Heart left ventricle (tissue), 16 donors: ENCODE data around the gene PIR. TPM values are rescaled to one million over a fixed set of nuclear protein-coding genes. Genes with fewer than 3 reads are reported as not detected.
A peak's percentile ranks its signal among the peaks of the same experiment; 100 is the strongest.

Experiments
- ATAC-seq, 4 donors: fragments of 200-7000 bp; cut with Tn5 transposase; one replicate each; pipeline ENCODE4 v1.9.1; 2020 to 2022; ENCODE audit warnings: moderate library complexity in 4 of 4, mild to moderate bottlenecking in 3 of 4, moderate number of reproducible peaks in 1 of 4
- DNase-seq, 5 donors: peaks; one replicate each; pipeline ENCODE4 v3.0.0-alpha.2; 2020
- H3K27ac ChIP-seq, 12 donors: fragments of 200-600 bp; sonication (generic) in 4 of 12; one replicate each; pipeline versions ENCODE4 v1.5.0 to v1.8.0; 2016 to 2022; ENCODE audit warnings: mild to moderate bottlenecking in 2 of 12
- H3K27me3 ChIP-seq, 9 donors: fragments of 200-600 bp; sonication (generic) in 2 of 9; one replicate each; pipeline versions ENCODE4 v1.5.1 to v1.8.0; 2016 to 2022; ENCODE audit warnings: mild to moderate bottlenecking in 3 of 9
- H3K36me3 ChIP-seq, 9 donors: fragments of 200-600 bp; sonication (generic) in 2 of 9; one replicate each; pipeline versions ENCODE4 v1.5.0 to v1.8.0; 2018 to 2022; ENCODE audit warnings: mild to moderate bottlenecking in 2 of 9
- H3K4me1 ChIP-seq, 12 donors: fragments of 200-600 bp; sonication (generic) in 4 of 12; one replicate each; pipeline versions ENCODE4 v1.5.0 to v1.8.0; 2016 to 2022; ENCODE audit warnings: mild to moderate bottlenecking in 3 of 12
- H3K4me3 ChIP-seq, 12 donors: fragments of 200-600 bp; sonication (generic) in 4 of 12; one replicate each; pipeline versions ENCODE4 v1.5.0 to v1.8.0; 2017 to 2022; ENCODE audit warnings: mild to moderate bottlenecking in 9 of 12, moderate library complexity in 4 of 12
- H3K9me3 ChIP-seq, 12 donors: fragments of 200-600 bp; sonication (generic) in 4 of 12; one replicate each; pipeline versions ENCODE4 v1.5.0 to v1.8.0; 2016 to 2022; ENCODE audit warnings: mild to moderate bottlenecking in 1 of 12
- POLR2A ChIP-seq, 2 donors: fragments of 450-650 bp; IDR thresholded peaks; one replicate each; pipeline ENCODE4 v1.6.1; 2017; ENCODE audit warnings: antibody characterized with exemption in 2 of 2, mild to moderate bottlenecking in 2 of 2, moderate library complexity in 2 of 2
- WGBS, 4 donors: extraction: QIAGEN DNeasy Blood & Tissue Kit in 2 of 4; methylation state at CpG; one replicate each; pipeline versions ENCODE4 v1.1.5 to v1.1.7; 2013 to 2018; 5-methylcytosine and 5-hydroxymethylcytosine counted together
- intact Hi-C, 10 donors: fragments of 100-400 bp; cut with DNase I; formaldehyde crosslinking; loops; one replicate each; pipeline versions ENCODE4 v1.11.1 to v1.14.2; 2022
- polyA plus RNA-seq, 2 donors: library from polyadenylated mRNA; stranded (reverse); fragments of 200-250 nt; gene quantifications; one replicate each; pipeline ENCODE4 v1.2.3, GENCODE V29; 2013
- total RNA-seq, 9 donors: library from RNA; depleted of rRNA in 2 of 9; stranded (reverse); fragments of >200 nt in 2 of 9; fragmentation: NEBNext Ultra II Directional in 3 of 9; extraction: Animal tissue kit (Norgen Biotek cat#: 25700) in 3 of 9; gene quantifications; one replicate each; pipeline versions ENCODE4 v1.1.0 to v1.2.4, GENCODE V29; 2016 to 2023
- TF ChIP-seq, protein P1 (sequence below), 12 donors: fragments of 200-600 bp; sonication (generic) in 4 of 12; IDR thresholded peaks; one replicate each; pipeline versions ENCODE4 v1.5.0 to v1.8.0; 2018 to 2022; ENCODE audit warnings: antibody characterized with exemption in 12 of 12, mild to moderate bottlenecking in 5 of 12
- donor health status: ischemic (EF 13 %, LVEDD 7.1; RV severe dilation, severe dysfunction).
- donor health status: healthy with polysubstance abuse.
- donor health status: DM: no; HTN: yes; CAD: no.
- donor health status: DM: no; HTN: no; CAD: no.
- donor health status: ischemic (EF 25% LVEDD 6.9; RV normal size, moderate dysfunction).
- donor health status: ischemic (EF 25% LVEDD 5.7; RV mildly dilated, moderate dysfunction).
- donor health status: healthy.
- donor health status: DM: yes; HTN: yes; CAD: no.
- donor health status: ischemic (EF 35%, LVEDD 5.7; RV mildly dilated, moderate dysfunction).
- donor health status: nonischemic (EF 11% LVEDD 7.7; RV severe dilation, severe dysfunction).
- donor health status: DM: yes; HTN: yes; CAD: no.
- donor health status: PGD.
- donor health status: ischemic (EF 29% LVEDD 5.4; RV normal size, mild dysfunction).
- donor health status: nonischemic (EF 23%, LVEDD 6.1; RV moderate dilation, normal function).

The PIR gene
- total and polyA plus RNA-seq, 11 donors = 6.9 to 19.9 (median 11.3) TPM

GRCh38 chrX:15395789-15396188 lies 97.3 kb downstream of the PIR start:
- Histone ChIP-seq H3K9me3 (no peaks in the 10 kb centered on the region), H3K36me3 (no peaks in the 10 kb centered on the region), H3K4me1 (peaks cover 0 to 9% (median 0%) of the 10 kb centered on the region in 12 donors), H3K4me3 (no peak overlapping the region), H3K27ac (peak overlapping the region in 2 of 12 donors; percentile 11 to 13), H3K27me3 (peaks cover 0 to 11% (median 0%) of the 10 kb centered on the region in 9 donors)
- intact Hi-C loops = no loop called here
- peak; percentile 42 to 77 (median 56) for ATAC-seq
- WGBS, 4 donors = 30 to 52% (median 40%) methylated on average over 2 of the region's 2 CpGs
- TF ChIP-seq, protein P1, sequence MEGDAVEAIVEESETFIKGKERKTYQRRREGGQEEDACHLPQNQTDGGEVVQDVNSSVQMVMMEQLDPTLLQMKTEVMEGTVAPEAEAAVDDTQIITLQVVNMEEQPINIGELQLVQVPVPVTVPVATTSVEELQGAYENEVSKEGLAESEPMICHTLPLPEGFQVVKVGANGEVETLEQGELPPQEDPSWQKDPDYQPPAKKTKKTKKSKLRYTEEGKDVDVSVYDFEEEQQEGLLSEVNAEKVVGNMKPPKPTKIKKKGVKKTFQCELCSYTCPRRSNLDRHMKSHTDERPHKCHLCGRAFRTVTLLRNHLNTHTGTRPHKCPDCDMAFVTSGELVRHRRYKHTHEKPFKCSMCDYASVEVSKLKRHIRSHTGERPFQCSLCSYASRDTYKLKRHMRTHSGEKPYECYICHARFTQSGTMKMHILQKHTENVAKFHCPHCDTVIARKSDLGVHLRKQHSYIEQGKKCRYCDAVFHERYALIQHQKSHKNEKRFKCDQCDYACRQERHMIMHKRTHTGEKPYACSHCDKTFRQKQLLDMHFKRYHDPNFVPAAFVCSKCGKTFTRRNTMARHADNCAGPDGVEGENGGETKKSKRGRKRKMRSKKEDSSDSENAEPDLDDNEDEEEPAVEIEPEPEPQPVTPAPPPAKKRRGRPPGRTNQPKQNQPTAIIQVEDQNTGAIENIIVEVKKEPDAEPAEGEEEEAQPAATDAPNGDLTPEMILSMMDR (IDR thresholded peaks at IDR 0.05) = no peak
- no peak for TF ChIP-seq POLR2A (IDR thresholded peaks at IDR 0.05)
- no peak for DNase-seq

- no peaks in the 10 kb centered on the region for H3K9me3 ChIP-seq
- no peak overlapping the region for H3K27ac ChIP-seq
- intact Hi-C loops = no loop called here
- no peak for TF ChIP-seq POLR2A (IDR thresholded peaks at IDR 0.05)
- TF ChIP-seq, protein P1 (IDR thresholded peaks at IDR 0.05) = no peak
- ATAC-seq (no peak), DNase-seq (no peak)
- peaks cover 0 to 12% (median 2%) of the 10 kb centered on the region in 9 donors for H3K36me3 ChIP-seq
- H3K27me3 ChIP-seq = peaks cover 0 to 11% (median 0%) of the 10 kb centered on the region in 9 donors
- no peak overlapping the region for H3K4me3 ChIP-seq
- WGBS, 4 donors = 62 to 75% (median 72%) methylated on average over 4 of the region's 4 CpGs
- peaks cover 0 to 9% (median 0%) of the 10 kb centered on the region in 12 donors for H3K4me1 ChIP-seq
Observed at GRCh38 chrX:15391850-15392249, 101.3 kb downstream of the PIR start.

- no peaks in the 10 kb centered on the region for H3K9me3 ChIP-seq
- H3K4me3 ChIP-seq = peak within 1 kb of the TSS in 4 of 12 donors; percentile 10 to 32 (median 30)
- DNase-seq (no peak), ATAC-seq (peak in 2 of 4 donors; percentile 42 to 63)
- no peaks in the 10 kb centered on the region for H3K4me1 ChIP-seq
- intact Hi-C loops = loop anchor here in 1 of 10 donors (10.0 kb wide), 1 partner anchor 80 kb away; no protein-coding TSS in a partner anchor
- H3K27me3 ChIP-seq = peaks cover 0 to 8% (median 0%) of the 10 kb centered on the region in 9 donors
- TF ChIP-seq POLR2A (IDR thresholded peaks at IDR 0.05) = no peak
- TF ChIP-seq, protein P1 (IDR thresholded peaks at IDR 0.05) = no peak
- H3K36me3 ChIP-seq = peaks cover 0 to 14% (median 2%) of the 10 kb centered on the region in 9 donors
- WGBS, 4 donors = 25 to 46% (median 32%) methylated on average over 2 of the region's 2 CpGs
- peak within 1 kb of the TSS in 2 of 12 donors; percentile 20 to 26 for H3K27ac ChIP-seq
Observed at GRCh38 chrX:15384304-15384703, 108.8 kb downstream of the PIR start, which contains the start of gene VEGFD. VEGFD (minus strand) TSS chrX:15384413; CDS start chrX:15383946, 467 bp downstream.

- intact Hi-C loops = loop anchor here in 1 of 10 donors (10.0 kb wide), 1 partner anchor 82 kb away; no protein-coding TSS in a partner anchor
Observed at GRCh38 chrX:15382813-15383212, 110.3 kb downstream of the PIR start.

More at GRCh38 chrX:15382813-15383212, 110.3 kb downstream of the PIR start:
- DNase-seq (no peak), ATAC-seq (no peak)
- no peak for TF ChIP-seq POLR2A (IDR thresholded peaks at IDR 0.05)
- TF ChIP-seq, protein P1 (IDR thresholded peaks at IDR 0.05) = peak in 4 of 12 donors; percentile 5 to 18 (median 10)
- H3K4me3 ChIP-seq = peak overlapping the region in 4 of 12 donors; percentile 10 to 32 (median 30)
- peaks cover 0 to 8% (median 0%) of the 10 kb centered on the region in 9 donors for H3K27me3 ChIP-seq
- 52 to 91% (median 74%) methylated on average over 8 of the region's 8 CpGs for WGBS, 4 donors
- peaks cover 0 to 4% (median 0%) of the 10 kb centered on the region in 9 donors for H3K36me3 ChIP-seq
- no peak overlapping the region for H3K27ac ChIP-seq
- no peaks in the 10 kb centered on the region for H3K9me3 ChIP-seq
- H3K4me1 ChIP-seq = no peaks in the 10 kb centered on the region
